Suppressor macrophage treated with lipopolysaccharide for 1 hour (primary cell): ENCODE measurements around the gene MAGI2.
A peak's percentile ranks its signal among the peaks of the same experiment; 100 is the strongest.
"Not testable (repeated sequence)": the region's sequence is repeated elsewhere in the genome, so short reads cannot be mapped to it uniquely, and the experiment has no call there.

Source experiments
- DNase-seq, 3 donors: peaks; one replicate each; pipeline ENCODE4 v3.0.0-alpha.2; 2020 to 2022

Gene MAGI2

DNA sequence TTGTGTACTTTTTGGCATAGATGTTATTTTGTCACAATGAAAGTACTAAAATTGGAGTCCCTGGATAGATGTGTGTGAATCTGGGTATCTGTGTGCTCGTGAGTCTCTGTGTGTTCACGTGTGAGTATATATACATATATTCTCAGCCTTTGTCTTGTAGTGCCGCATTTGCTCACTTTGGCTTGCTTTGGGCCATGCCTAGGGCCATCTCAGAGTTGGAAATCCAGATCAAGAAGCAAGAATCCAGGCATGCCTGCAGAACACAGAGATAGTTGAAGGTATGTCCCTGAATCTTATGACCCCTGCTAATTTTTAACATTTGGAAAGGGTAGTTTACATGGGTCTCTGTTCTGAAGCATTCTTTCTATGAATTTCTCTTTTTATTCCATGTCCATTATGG, 1446.2 kb downstream of the MAGI2 start:
- DNase-seq, result no peak

GRCh38 chr7:78006063-78006755, 1447.3 kb downstream of the MAGI2 start:
- DNase-seq, result no peak

GRCh38 chr7:78002715-78003114, 1450.8 kb downstream of the MAGI2 start:
- DNase-seq, result no peak

- DNase-seq, result no peak
These were observed 1451.4 kb downstream of the MAGI2 start for GRCh38 chr7:78002021-78002420.

DNA sequence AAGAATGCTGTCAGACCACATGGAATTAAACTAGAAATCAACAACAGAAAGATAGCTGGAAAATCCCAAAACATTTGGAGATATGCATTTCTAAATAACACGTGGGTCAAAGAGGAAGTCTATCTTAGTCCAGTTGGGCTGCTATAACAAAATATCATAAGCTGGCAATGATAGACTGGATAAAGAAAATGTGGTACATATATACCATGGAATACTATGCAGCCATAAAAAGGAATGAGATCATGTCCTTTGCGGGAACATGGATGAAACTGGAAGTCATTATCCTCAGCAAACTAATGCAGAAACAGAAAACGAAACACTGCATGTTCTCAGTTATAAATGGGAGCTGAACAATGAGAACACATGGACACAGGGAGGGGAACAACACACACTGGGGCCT, 1454.3 kb downstream of the MAGI2 start:
- DNase-seq, result not testable (repeated sequence)

DNA sequence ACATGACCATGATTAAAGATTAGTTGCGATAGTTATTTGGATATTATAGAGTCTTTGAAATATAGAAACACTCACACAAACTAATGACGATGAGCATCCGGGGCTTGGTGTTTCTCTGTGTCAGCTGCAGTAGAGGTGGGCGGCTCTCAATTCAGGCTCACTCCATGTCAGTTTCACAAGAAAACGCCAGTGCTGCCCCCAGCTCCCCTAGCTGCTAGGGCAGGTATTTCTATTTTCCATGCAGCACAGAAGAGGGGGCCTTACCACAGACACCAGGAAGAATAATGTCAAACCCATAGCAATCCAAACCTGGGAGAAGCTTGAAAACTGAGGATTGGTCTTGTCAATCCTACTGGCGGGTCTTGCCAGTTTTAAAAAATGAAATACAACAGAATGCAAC, 1457.8 kb downstream of the MAGI2 start:
- DNase-seq, result no peak

DNA sequence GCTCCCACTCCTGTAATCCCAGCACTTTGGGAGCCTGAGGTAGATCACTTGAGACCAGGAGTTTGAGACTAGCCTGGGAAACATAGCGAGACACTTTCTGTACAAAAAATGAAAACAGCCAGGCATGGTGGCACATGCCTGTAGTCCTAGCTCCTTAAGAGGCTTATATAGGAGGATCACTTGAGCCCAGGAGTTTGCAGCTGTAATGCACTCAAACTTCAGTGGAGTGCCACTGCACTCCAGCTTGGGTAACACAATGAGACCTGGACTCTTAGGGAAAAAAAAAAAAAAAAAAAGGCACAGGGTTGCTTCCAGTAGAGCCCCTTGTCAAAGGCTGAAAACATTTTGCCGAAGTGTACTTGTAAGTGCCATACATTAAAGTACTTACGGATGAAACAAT, 1459.6 kb downstream of the MAGI2 start:
- DNase-seq, result no peak

- no peak for DNase-seq
These were observed 1461.8 kb downstream of the MAGI2 start for GRCh38 chr7:77991656-77992055.

DNA sequence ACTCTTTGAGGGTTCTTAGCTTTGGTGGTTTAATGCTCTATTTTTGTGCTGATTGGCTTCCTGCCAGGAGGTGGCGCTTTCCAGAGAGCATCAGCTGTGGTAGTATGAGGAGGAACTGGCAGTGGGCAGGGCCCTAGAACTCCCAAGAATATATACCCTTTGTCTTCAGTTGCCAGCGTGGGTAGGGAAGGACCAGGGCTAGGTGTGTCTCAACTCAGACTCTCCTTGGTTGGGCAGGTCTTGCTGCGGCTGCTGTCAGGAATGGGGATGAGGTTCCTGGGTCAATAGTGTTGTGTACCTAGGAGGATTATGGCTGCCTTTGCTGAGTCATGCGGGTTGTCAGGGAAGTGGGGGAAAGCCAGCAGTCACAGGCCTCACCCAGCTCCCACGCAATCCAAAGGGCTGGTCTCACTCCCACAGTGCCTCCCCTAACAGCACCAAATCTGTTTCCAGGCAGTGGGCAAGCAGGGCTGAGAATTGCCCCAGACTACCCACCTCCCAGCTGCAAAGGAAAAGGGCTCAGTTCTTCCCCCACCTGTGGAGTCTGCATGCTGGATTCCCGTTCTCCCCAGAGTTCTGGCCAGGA, 1463.4 kb downstream of the MAGI2 start:
- DNase-seq, result peak in 2 of 3 donors; percentile 17 to 27

DNA sequence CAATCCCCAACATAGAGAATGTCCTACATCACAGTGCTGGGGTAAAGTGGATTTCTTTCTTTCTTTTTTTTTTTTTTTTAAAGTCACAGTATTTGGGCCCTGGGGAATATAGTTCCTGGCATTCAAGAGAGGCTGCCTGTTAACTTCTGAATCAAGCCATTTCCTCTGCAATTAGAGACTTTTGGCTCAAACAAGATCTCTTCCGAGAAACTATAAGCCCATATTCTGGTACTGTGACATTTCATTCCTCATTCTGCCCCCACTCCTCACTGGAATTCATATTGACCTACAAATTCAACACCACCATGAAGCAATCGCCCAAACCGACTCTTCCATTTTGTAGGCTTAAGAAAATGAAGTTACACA, 1467.5 kb downstream of the MAGI2 start:
- DNase-seq, result no peak

GRCh38 chr7:77985232-77985973, 1468.1 kb downstream of the MAGI2 start:
- DNase-seq, result no peak

DNA sequence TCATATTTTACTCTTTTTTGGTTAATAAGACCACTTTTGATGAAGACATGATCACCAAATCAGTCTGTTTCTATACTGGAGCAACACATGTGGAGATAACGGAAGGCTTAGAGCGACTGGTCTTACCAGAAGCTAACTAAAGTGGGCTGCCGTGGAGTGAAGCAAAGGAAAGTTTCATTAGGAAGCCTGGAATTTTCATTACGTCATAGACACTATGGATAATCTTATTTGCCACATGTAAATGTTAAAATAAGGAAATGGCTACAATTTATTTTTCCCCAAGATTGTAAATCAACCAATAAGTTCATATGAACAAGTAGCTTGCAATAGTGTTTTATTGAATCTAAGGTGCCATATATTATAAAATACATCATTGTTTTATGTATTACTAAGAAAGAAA, 1469.5 kb downstream of the MAGI2 start:
- DNase-seq, result no peak

- DNase-seq, result no peak
These were observed 1470.4 kb downstream of the MAGI2 start for GRCh38 chr7:77982926-77983550.

DNA sequence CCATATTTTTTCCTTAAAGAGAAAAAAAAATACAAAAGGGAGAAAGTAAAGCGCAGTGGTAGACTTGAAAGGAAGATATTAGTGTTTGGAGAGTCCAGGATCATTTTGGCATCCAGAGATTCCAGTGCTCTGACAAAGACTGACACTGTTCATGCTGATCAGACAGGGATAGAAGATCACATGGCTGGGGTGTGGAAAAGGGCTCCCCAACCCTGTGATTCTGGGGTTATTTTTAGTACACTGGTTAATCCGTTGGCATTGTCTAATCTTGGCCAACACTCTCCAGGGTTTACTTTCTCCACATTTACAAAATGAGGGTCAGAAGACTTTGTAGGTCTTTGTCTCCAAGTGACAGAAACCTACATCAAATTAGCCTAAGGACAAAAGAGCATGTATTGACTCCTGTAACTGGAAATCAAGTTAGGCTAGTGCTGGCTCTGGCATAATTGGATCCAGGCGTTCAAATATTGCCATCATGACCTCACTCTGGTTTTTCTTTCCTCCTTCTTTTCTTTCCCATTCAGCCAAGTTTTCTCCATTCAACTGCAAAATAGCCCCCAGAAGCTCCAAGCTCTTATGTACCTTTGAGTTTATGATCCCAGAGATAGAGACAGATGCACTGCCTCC, 1473.3 kb downstream of the MAGI2 start:
- no peak for DNase-seq

DNA sequence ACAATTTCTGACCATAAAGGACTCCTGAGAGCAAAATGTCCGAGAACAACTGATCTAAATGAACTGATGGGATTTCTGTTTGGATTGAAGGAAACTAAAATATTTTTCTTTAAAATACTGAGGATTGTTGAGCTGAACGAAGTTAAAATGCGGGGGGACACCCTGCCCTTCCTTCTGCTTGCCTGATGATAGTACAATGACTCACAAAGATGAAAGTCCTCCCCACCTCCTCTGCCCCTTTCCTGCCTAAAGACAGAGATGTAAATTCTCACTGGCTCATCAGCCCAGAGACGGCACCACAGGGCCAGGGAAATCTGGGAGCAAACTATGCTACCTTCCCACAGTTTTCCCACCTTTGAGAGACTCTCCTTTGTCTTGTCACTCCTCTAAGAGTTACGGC, 1474.2 kb downstream of the MAGI2 start:
- no peak for DNase-seq

DNA sequence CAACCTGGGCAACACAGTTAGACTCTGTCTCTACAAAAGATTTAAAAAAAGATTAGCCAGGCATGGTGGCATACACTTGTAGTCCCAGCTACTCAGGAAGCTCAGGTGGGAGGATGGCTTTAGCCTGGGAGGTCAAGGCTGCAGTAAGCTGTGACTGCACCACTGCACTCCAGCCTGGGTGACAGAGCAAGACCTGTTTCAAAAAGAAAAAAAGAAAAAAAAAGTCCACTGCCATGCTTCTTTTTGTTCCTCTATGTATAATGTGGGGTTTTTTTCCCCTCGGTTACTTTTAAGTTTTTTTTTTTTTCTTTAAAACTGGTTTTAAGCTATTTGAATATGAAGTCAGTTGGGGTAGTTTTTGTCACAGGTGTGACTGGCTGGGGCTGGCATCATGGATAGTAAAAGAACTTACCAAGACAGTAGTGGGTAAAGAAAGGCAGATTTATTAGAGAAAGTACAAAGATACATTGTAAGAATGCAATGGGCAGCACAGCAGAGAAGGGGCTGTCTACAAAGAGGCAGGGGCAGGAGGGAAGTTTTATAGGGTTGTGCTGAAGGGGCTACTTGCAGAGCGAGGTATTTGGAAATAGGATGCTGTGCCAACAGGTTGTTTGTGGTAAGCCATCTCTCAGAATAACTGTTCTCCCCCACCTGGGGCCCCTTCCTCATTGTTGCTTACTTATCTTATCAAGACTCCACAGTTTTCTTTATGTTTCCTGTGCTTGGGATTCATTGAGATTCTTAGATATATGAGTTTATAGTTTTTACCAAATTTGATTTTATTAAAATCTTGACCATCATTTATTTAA, 1477.6 kb downstream of the MAGI2 start:
- DNase-seq, result no peak

GRCh38 chr7:77971726-77972125, 1481.7 kb downstream of the MAGI2 start:
- DNase-seq, result no peak

DNA sequence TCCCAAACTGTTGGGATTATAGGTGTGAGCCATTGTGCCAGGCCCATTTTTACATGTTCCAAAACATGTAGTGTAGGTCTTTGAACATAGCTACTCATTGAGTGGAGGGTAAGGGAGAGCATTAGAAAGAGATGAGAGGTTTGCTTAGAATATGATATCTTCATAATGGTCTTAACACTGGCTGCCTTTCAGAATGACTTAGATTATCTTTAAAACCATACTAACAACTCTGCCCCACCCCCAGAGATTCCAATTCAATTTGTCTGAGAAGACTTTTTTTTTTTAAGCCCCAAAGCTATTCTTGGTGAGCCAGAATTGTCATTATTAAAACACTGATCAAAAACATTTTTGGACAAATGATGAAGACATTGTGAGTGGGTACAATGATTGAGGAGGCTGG, 1486.0 kb downstream of the MAGI2 start:
- DNase-seq, result no peak
